ENCODE measurements around the gene NEUROD2.

DNA sequence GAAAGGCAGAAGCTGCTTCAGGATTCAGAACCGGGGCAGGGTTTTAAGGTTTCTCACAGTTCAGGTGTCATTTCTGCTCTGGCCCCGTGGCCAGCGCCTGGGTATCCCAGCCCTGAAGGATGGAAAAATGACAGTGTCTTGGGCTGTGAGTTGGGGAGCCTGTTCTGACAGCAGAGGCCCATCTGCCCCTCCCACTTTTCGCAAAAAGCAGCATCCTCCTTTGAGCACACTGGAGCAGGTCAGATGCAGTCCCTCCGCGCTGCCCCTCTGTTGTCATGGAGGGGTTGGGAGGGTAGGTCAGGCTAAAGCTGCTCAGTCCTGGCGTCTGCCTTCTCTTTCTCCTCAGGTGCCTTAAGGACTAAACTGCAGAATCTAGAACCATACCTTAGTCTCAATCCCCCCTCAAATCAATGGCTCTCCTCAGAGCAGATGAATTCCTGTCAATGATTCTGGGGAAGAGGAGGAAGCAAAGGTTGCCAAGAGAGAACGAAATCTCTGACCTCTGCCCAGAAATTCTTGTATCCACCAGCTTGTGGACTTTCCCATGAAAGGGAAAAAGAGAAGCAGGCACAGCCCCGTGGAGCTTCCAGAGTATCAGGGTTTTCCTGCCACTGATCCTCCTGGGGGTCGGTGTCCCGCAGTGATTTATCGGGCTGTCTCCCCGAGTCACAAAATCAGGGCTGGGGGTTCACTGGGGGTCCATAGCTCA lies 7.3 kb downstream of the NEUROD2 start:
- no peak for TF ChIP-seq POLR2AphosphoS5 (IDR thresholded peaks at IDR 0.05)
- peak; percentile 70 for TF ChIP-seq EZH2 (IDR thresholded peaks at IDR 0.05; ENCODE audit: borderline replicate concordance, insufficient read depth, low read length, poor library complexity, severe bottlenecking)
- no peak for TF ChIP-seq SMC3 (conservative IDR thresholded peaks at IDR 0.05; ENCODE audit: poor library complexity)
- TF ChIP-seq CTCF (IDR thresholded peaks at IDR 0.05; ENCODE audit: poor library complexity, severe bottlenecking), result no peak
- no peak for TF ChIP-seq RAD21 (conservative IDR thresholded peaks at IDR 0.05)
- TF ChIP-seq TAF1 (IDR thresholded peaks at IDR 0.05; ENCODE audit: low read depth), result no peak
- TF ChIP-seq REST (IDR thresholded peaks at IDR 0.05; ENCODE audit: borderline replicate concordance), result no peak
- TF ChIP-seq EP300 (conservative IDR thresholded peaks at IDR 0.05; ENCODE audit: poor library complexity, severe bottlenecking), result no peak
- no peak for TF ChIP-seq MXI1 (conservative IDR thresholded peaks at IDR 0.05; ENCODE audit: poor library complexity, severe bottlenecking)

All from neural cell (in vitro differentiated cells).